Neutrophil (primary cell): ENCODE measurements around the gene IGFBPL1.
"Not testable (repeated sequence)": the region's sequence is repeated elsewhere in the genome, so short reads cannot be mapped to it uniquely, and the experiment has no call there.

ENCODE experiments used
- H3K27ac ChIP-seq: fragments of 200-600 bp; sonication (generic); 2 replicates; pipeline ENCODE4 v1.5.1; 2016; ENCODE audit warnings: mild to moderate bottlenecking, moderate library complexity
- H3K27me3 ChIP-seq: fragments of 200-600 bp; sonication (generic); 2 replicates; pipeline ENCODE4 v1.6.0; 2016; ENCODE audit warnings: mild to moderate bottlenecking
- H3K36me3 ChIP-seq: fragments of 200-600 bp; sonication (generic); 2 replicates; pipeline ENCODE4 v1.5.1; 2017
- H3K4me1 ChIP-seq, 2 experiments: fragments of 200-600 bp in 1 of 2; sonication (generic) in 1 of 2; 1 replicate in 1 of 2; 2 replicates in 1 of 2; pipeline versions ENCODE4 v1.5.1 to v1.6.1; 2013 to 2016; ENCODE audit warnings: low read depth in 1 of 2, low read length in 1 of 2, mild to moderate bottlenecking in 1 of 2, moderate library complexity in 1 of 2; ENCODE audit not compliant: control insufficient read depth in 1 of 2, insufficient read depth in 1 of 2
- H3K4me3 ChIP-seq, 2 experiments: fragments of 200-600 bp in 1 of 2; sonication (generic) in 1 of 2; 1 replicate in 1 of 2; 2 replicates in 1 of 2; pipeline ENCODE4 v1.5.1; 2013 to 2016; ENCODE audit warnings: low read depth in 1 of 2, low read length in 1 of 2, mild to moderate bottlenecking in 1 of 2, moderate library complexity in 1 of 2
- H3K9me3 ChIP-seq: fragments of 200-600 bp; sonication (generic); 2 replicates; pipeline ENCODE4 v1.5.1; 2016
- CTCF ChIP-seq: fragments of 200-600 bp; sonication (generic); IDR thresholded peaks from 2 replicates; pipeline ENCODE4 v1.5.1; 2016; ENCODE audit warnings: antibody characterized with exemption

The IGFBPL1 gene

GRCh38 chr9:38380230-38380871 is 43.9 kb downstream of the IGFBPL1 start:
- no peak for TF ChIP-seq CTCF
- H3K27ac ChIP-seq, result no peak overlapping the region
- H3K4me3 ChIP-seq, result no peak overlapping the region
- no peaks in the 10 kb centered on the region for H3K9me3 ChIP-seq
- no peaks in the 10 kb centered on the region for H3K4me1 ChIP-seq
- no peaks in the 10 kb centered on the region for H3K36me3 ChIP-seq
- no peaks in the 10 kb centered on the region for H3K27me3 ChIP-seq

- H3K9me3 ChIP-seq, H3K4me1 ChIP-seq, H3K36me3 ChIP-seq, H3K27ac ChIP-seq, H3K4me3 ChIP-seq: not testable (repeated sequence)
- peaks cover 15% of the 10 kb centered on the region for H3K27me3 ChIP-seq
Observed at GRCh38 chr9:38377336-38378083, 46.7 kb downstream of the IGFBPL1 start.

- Histone ChIP-seq H3K4me3 (no peak overlapping the region), H3K36me3 (no peaks in the 10 kb centered on the region), H3K27ac (no peak overlapping the region), H3K9me3 (no peaks in the 10 kb centered on the region), H3K27me3 (peaks cover 28% of the 10 kb centered on the region), H3K4me1 (no peaks in the 10 kb centered on the region)
- TF ChIP-seq CTCF, result no peak
Observed at GRCh38 chr9:38376021-38376670, 48.1 kb downstream of the IGFBPL1 start.

- no peaks in the 10 kb centered on the region for H3K36me3 ChIP-seq
- H3K9me3 ChIP-seq, result no peaks in the 10 kb centered on the region
- H3K4me3 ChIP-seq, result no peak overlapping the region
- H3K4me1 ChIP-seq, result no peaks in the 10 kb centered on the region
- H3K27ac ChIP-seq, result no peak overlapping the region
- peaks cover 28% of the 10 kb centered on the region for H3K27me3 ChIP-seq
- TF ChIP-seq CTCF, result no peak
Observed at GRCh38 chr9:38375572-38375963, 48.7 kb downstream of the IGFBPL1 start.

- no peak overlapping the region for H3K4me3 ChIP-seq
- TF ChIP-seq CTCF, result no peak
- no peak overlapping the region for H3K27ac ChIP-seq
- peaks cover 31% of the 10 kb centered on the region for H3K27me3 ChIP-seq
- H3K9me3 ChIP-seq, result no peaks in the 10 kb centered on the region
- H3K36me3 ChIP-seq, result no peaks in the 10 kb centered on the region
- H3K4me1 ChIP-seq, result no peaks in the 10 kb centered on the region
Observed at GRCh38 chr9:38374847-38375571, 49.2 kb downstream of the IGFBPL1 start.
